NCI-H526 treated with DMSO at 0.1 percent for 48 hours (cell line): ENCODE data around the gene H3-3A.
A peak's percentile ranks its signal among the peaks of the same experiment; 100 is the strongest.
"Not testable (repeated sequence)": the region's sequence is repeated elsewhere in the genome, so short reads cannot be mapped to it uniquely, and the experiment has no call there.

ENCODE experiments used
- DNase-seq: peaks from one replicate; lab custom pipeline; 2025; lab: John Stamatoyannopoulos, UW

The H3-3A gene

DNA sequence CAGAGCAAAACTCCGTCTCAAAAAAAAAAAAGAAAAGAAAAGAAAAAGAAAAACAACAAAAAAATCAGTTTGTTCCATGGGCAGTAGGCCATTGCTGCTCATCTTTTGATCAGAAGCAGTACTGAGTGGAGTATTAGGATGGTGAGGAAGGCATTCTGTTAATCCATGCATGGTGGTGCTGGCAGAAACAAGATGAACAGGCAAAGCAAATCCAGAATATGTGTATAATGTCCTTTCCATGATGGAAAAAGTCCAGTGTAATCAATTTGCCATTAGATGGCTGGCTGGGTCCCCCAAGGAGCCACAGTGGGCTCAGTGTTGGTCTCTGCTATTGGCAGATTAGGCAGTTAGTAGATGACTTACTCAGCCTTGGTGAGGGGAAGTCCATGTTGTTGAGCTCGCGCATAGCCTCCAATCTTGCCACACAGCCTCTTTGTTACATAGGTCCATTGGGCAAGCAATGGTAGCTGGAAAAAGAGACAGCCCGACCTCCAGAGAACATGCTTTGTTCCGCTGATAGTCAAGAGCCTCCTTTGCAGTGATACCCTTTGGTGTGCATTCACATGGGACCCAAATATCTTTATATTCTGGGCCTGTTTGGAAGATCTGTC is 23.3 kb downstream of the H3-3A start:
- DNase-seq = no peak

- no peak for DNase-seq
Observed at GRCh38 chr1:226086776-226087175, 24.3 kb downstream of the H3-3A start.

DNA sequence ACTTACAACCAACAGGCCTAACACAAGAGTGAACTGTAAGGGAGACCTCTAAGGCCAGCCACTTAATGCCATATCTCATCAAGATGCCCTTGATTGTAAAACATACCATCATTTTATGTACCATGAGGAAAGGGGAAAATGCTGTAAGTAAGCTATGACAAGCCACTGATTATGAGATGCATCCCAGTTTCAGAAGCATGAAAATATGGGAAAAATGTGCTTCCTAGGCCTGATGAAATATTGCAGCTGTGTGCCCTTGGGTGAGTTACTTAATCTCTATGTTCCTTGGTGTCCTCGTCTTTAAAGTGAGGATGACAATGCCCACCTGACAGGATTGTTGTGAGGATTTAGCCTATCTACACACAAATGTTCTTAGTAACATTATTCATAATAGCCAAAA is 28.9 kb downstream of the H3-3A start:
- DNase-seq = no peak

- DNase-seq = not testable (repeated sequence)
Observed at GRCh38 chr1:226092048-226092820, 29.7 kb downstream of the H3-3A start.

DNA sequence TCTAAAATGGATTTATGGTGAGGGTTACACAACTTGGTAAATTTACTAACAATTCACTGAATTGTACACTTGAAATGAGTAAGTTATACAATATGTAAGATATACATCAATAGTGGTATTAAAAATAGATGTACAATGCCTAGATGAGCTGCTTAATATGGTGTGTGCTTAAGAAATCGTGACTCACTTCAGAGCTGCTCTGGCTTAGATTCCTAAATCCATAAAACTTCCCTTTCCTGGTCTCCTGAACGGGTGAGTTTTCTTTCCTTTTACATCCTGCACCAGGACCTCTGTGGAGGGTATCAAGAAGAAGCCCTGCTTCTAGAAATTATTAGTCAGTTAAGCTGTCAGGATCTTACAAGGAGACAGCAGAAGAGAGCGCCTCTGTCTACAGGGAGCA is 30.4 kb downstream of the H3-3A start:
- no peak for DNase-seq

- DNase-seq = no peak
Observed at GRCh38 chr1:226093621-226094020, 31.1 kb downstream of the H3-3A start.

GRCh38 chr1:226094451-226094850 is 31.9 kb downstream of the H3-3A start:
- no peak for DNase-seq

DNA sequence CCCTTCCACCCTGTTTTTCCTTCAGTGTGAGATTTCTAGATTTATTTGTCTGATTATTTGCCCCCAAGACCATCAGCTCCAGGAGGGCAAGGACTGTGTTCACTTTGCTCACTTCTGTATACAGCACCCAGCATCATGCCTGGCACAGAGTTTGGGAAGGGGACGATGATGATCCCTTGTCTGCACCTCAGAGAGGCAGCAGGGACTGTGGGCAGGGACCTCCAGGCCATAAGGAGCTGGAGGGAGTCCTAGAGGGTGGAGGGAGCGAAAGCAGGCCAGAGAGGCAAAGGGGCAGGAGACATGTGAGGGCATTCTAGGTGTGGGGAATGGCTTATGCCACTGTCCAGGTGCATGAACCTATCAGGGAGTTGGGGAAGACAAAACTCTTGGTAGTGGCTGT is 32.8 kb downstream of the H3-3A start:
- no peak for DNase-seq

DNA sequence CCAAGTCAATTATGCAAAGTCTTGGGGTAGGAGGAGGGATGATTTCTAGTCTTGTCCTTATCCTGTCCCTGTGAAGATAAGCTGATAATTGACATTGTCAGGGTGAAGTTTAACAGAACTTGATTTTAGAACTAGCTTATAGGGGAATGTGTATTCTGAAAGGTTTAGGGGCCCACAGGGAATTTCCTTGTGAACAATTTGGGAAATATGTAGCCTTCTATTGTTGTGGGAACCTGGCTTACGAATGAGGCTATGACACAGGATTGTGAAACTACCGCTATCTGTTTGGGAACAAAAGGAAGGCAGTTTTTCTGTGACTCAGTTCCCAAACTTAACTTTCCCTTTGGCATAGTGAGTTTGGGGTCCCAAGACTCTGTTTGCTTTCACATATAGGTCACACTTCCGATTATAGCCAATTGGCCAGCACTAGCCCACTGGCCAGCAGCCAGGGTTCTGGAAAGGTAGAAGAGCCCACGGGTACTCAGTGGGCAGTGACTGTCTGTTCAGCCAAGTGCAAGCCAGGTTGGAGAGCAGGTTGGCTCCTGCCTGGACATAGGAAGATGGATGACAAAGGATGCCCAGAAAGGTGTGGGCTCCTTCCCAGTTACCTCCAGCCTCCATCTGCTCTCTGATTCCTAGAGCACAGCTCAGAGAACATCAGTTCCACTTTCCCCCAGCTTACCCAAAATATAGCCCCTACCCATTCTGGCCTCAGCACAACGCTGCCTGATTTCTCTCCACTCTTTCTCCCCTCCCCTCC is 35.5 kb downstream of the H3-3A start:
- no peak for DNase-seq

DNA sequence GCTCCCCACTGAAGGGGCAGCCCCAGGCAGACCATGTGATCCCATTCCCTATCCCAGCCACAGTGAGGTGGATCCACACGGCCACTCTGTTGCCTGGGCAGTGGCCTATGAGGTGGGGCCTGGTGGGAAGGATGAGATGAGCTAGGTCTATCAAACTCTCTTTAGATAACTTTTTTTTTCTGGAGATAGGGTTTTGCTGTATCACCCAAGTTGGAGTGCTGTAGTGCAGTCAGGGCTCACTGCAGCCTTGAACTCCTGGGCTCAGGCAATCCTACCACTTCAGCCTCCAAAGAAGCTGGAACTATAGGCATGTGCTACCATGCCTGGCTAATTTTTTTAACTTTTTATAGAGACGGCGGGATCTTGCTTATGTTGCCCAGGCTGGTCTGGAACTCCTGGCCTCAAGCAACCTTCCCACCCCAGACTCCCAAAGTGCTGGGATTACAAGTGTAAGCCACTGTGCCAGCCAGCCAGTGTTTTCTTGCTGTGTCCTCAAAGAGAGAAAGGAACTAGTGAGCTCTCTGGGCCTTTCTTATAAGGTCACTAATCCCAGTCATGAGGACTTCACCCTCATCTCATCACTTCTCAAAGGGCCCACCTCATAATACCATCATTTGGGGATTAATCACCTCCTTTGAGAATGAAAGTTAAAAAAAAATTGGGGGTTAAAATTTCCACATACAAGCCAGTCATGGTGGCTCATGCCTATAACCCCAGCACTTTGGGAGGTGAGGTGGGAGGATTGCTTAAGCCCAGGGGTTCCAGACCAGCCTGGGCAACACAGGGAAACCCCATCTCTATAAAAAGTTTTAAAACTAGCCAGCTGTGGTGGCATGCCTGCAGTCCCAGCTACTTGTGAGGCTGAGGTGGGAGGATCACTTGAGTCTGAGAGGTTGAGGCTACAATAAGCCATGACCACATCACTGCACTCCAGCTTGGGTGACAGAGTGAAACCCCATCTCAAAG is 36.6 kb downstream of the H3-3A start:
- DNase-seq = no peak

DNA sequence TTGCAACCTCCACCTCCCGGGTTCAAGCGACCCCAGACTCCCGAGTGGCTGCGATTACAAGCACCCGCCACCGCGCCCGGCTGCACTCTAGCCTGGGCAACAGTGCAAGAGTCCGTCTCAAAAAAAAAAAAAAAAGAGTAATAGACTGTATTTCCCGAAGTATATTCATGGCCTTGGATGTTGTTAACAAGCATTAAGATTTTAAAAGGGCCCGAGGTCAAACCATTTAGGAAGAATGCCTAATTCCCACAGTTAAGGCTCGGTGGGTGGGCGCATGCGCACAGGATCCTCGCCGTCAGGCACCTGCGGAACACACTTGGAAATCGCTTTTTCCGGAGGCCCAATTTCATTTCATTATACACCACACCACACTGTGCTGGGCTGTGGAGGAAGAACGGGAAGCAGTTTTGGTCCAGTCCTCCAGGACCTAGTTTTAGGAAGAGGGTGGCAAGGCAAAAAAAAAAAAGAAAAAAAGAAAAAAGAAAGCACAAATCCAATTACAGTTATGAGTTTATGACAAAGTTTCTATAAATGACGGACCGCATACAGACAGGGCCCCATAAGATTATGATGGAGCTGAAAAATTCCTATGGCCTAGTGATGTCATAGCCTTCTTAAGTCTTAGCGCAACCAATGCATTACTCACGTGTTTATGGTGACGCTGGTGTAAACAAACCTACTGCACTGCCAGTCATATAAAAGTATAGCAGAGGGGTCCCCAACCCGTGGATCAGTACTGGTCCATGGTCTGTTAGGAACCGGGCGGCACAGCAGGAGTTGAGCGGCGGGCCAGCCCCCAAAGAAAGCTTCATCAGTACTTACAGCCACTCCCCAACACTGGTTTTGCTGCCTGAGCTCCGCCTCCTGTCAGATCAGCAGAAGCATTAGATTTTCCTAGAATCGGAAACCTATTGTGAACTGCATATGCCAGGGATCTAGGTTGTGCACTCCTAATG is 38.2 kb downstream of the H3-3A start:
- DNase-seq = no peak

DNA sequence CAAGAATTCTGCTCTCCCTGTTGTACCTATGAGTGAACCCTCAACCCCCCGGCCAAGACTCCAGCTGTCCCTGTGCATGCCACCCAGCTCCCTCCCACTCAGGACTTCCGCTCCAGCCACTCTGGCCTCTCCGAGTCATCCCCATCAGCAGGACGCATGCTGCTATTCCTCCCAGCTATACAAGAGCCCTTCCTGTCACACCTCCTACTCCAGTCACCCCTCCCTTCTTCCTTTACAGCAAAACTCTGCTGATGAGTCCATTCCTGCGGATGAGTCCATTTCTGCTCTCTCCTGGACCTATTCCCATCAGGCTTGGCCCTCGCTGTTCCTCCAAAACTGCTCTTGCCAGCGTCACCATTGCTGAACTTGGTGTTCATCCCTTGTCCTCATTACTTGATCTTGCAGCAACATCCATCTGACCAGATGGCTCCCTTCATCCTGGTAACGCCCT is 42.2 kb downstream of the H3-3A start:
- DNase-seq = no peak

DNA sequence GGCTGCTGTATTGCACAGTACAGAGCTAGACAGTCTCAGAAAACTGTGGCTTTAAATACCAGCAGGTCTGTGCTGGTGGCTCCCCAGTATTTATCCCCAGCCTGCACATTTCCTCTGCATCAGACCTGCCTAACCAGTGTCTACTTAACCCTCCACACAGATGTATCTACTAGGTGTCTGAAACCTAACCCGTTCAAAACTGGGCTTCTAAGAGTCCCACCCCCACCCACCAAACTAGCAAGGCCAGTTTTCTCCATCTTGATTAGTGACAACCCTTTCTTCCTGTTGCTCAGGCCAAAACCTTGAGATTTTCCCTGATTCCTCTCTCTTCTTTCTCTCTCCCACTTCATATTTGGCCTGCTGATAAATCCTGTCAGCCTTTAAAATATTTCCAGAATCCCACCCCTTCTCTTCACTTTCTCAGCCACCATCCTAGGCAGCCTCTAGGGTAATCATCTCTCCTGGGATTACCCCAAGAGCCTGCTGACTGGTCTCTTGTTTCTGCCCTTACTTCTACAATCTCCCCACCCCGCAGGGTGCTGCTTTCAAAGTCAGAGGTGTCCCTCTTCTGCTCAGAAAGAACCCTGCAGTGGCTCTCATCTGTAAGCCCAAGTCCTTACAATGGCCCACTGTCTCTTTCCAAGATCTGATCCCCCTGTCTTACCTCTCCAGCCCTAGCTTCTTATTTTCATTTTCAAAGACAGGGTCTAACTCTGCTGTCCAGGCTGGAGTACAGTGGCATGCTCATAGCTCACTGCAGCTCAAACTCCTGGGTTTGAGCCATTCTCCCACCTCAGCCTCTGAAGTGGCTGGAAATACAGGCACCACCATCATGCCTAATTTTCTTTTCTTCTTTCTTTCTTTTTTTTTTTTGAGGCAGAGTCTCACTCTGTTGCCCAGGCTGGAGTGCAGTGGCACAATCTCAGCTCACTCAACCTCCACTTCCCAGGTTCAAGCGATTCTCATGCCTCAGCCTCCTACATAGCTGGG is 45.2 kb downstream of the H3-3A start:
- no peak for DNase-seq

GRCh38 chr1:226108935-226109828 is 46.7 kb downstream of the H3-3A start:
- no peak for DNase-seq

GRCh38 chr1:226109829-226110248 is 47.3 kb downstream of the H3-3A start:
- DNase-seq = peak; percentile 39

GRCh38 chr1:226110249-226111097 is 48.0 kb downstream of the H3-3A start:
- DNase-seq = no peak
